OCI-LY3 (cell line): Measurements from ENCODE around the gene CROCC2.

Experiments
- CTCF ChIP-seq: fragments of 200-600, 300-600 bp; sonication (generic); IDR thresholded peaks from 2 replicates; pipeline ENCODE4 v1.5.1; 2014; ENCODE audit warnings: antibody characterized with exemption, low read length, low read depth
- EZH2phosphoT487 ChIP-seq: fragments of 200-600 bp; shearing (Covaris generic); IDR thresholded peaks from 2 replicates; pipeline ENCODE4 v1.6.1; 2018; ENCODE audit warnings: antibody characterized with exemption, mixed run types, low read depth

GRCh38 chr2:240930096-240930630 lies 24.0 kb downstream of the CROCC2 start:
- TF ChIP-seq CTCF (no peak), EZH2phosphoT487 (no peak)
